IMR-90 (cell line): ENCODE data around the gene MCTP2. TPM values are rescaled to one million over a fixed set of nuclear protein-coding genes. Genes with fewer than 3 reads are reported as not detected.

Experiments
- ATAC-seq: fragments of 200-7000 bp; cut with Tn5 transposase; 2 replicates; pipeline ENCODE4 v1.9.1; 2020; ENCODE audit warnings: low read depth, mild to moderate bottlenecking, moderate library complexity
- BruUV-seq: library from RNA; stranded (reverse); fragments of 400-500 nt; replicated peaks from 2 replicates; lab custom pipeline; 2021; lab: Mats Ljungman, UMichigan
- CTCF ChIA-PET: fragments of 300-600 bp; formaldehyde crosslinking; extraction: SDS; loops from one replicate; lab custom pipeline; 2021; ENCODE audit warnings: antibody characterized with exemption; lab: Yijun Ruan, JAX
- POLR2A ChIA-PET: fragments of 300-600 bp; sonication (Branson Sonifier 250); formaldehyde crosslinking; loops from one replicate; lab custom pipeline; 2022; ENCODE audit warnings: antibody characterized with exemption; ENCODE audit not compliant: unreplicated experiment; lab: Charles Lee
- DNase-seq: peaks from one replicate; pipeline ENCODE4 v3.0.0; 2013
- H2AFZ ChIP-seq: replicated peaks from 2 replicates; pipeline ENCODE3; 2013; ENCODE audit warnings: low read length, mild to moderate bottlenecking; ENCODE audit not compliant: poor library complexity
- H2AK5ac ChIP-seq: 2 replicates; pipeline ENCODE4 v1.6.1; 2013; ENCODE audit warnings: low read depth, low read length, inconsistent platforms
- H2AK9ac ChIP-seq: replicated peaks from 2 replicates; pipeline ENCODE3; 2013; ENCODE audit warnings: mild to moderate bottlenecking, low read depth, low read length, moderate library complexity; ENCODE audit not compliant: poor library complexity
- H2BK120ac ChIP-seq: 2 replicates; pipeline ENCODE4 v1.6.1; 2013; ENCODE audit warnings: low read depth, low read length, inconsistent platforms
- H2BK15ac ChIP-seq: 3 replicates; pipeline ENCODE4 v1.6.1; 2013; ENCODE audit warnings: low read depth, low read length, inconsistent platforms
- H2BK20ac ChIP-seq: 2 replicates; pipeline ENCODE4 v1.6.1; 2013; ENCODE audit warnings: low read depth, mild to moderate bottlenecking, inconsistent platforms, low read length, moderate library complexity
- H2BK5ac ChIP-seq: 2 replicates; pipeline ENCODE4 v1.6.1; 2013; ENCODE audit warnings: mild to moderate bottlenecking, low read depth, low read length, inconsistent platforms; ENCODE audit not compliant: poor library complexity, severe bottlenecking
- H3K14ac ChIP-seq: replicated peaks from 2 replicates; pipeline ENCODE4 v1.6.1; 2013; ENCODE audit warnings: low read depth, low read length, inconsistent platforms
- H3K18ac ChIP-seq: 2 replicates; pipeline ENCODE4 v1.6.1; 2013; ENCODE audit warnings: low read depth, low read length, control low read depth
- H3K23ac ChIP-seq: 2 replicates; pipeline ENCODE4 v1.6.1; 2013; ENCODE audit warnings: low read depth, low read length, inconsistent platforms
- H3K27ac ChIP-seq: 2 replicates; pipeline ENCODE4 v1.5.1; 2013; ENCODE audit warnings: mild to moderate bottlenecking, control low read depth, low read length; ENCODE audit not compliant: insufficient read depth
- H3K27me3 ChIP-seq: 2 replicates; pipeline ENCODE4 v1.6.1; 2013; ENCODE audit warnings: low read length; ENCODE audit not compliant: control insufficient read depth, insufficient read depth
- H3K36me3 ChIP-seq: 2 replicates; pipeline ENCODE4 v1.6.1; 2013; ENCODE audit warnings: low read length, mixed read lengths; ENCODE audit not compliant: control insufficient read depth, insufficient read depth
- H3K4ac ChIP-seq: 2 replicates; pipeline ENCODE4 v1.6.1; 2013; ENCODE audit warnings: low read depth, low read length, inconsistent platforms
- H3K4me1 ChIP-seq: 2 replicates; pipeline ENCODE4 v1.6.1; 2013; ENCODE audit warnings: low read length, mixed read lengths; ENCODE audit not compliant: control insufficient read depth, insufficient read depth
- H3K4me2 ChIP-seq: 2 replicates; pipeline ENCODE4 v1.6.1; 2013; ENCODE audit warnings: low read depth, mild to moderate bottlenecking, control low read depth, low read length, moderate library complexity
- H3K4me3 ChIP-seq: 2 replicates; pipeline ENCODE4 v1.5.1; 2013; ENCODE audit warnings: low read depth, mild to moderate bottlenecking, control low read depth, low read length, moderate library complexity; ENCODE audit not compliant: insufficient read depth
- H3K56ac ChIP-seq: 2 replicates; pipeline ENCODE4 v1.6.1; 2013; ENCODE audit warnings: low read length, inconsistent platforms; ENCODE audit not compliant: insufficient read depth; ENCODE audit errors: extremely low read depth
- H3K79me1 ChIP-seq, 2 experiments: 2 replicates each; pipeline ENCODE4 v1.6.1; 2013; ENCODE audit warnings: low read length in 2 of 2, inconsistent platforms in 1 of 2, low read depth in 1 of 2
- H3K9ac ChIP-seq: 2 replicates; pipeline ENCODE4 v1.6.1; 2013; ENCODE audit warnings: low read depth, low read length, control low read depth
- H3K9me1 ChIP-seq: 2 replicates; pipeline ENCODE4 v1.6.1; 2013; ENCODE audit warnings: low read length, inconsistent platforms; ENCODE audit not compliant: insufficient read depth
- H3K9me3 ChIP-seq: 2 replicates; pipeline ENCODE4 v1.6.1; 2013; ENCODE audit warnings: low read length; ENCODE audit not compliant: control insufficient read depth, insufficient read depth
- H4K20me1 ChIP-seq: 2 replicates; pipeline ENCODE4 v1.6.1; 2013; ENCODE audit warnings: low read length, inconsistent platforms; ENCODE audit not compliant: insufficient read depth
- H4K5ac ChIP-seq: 2 replicates; pipeline ENCODE4 v1.6.1; 2013; ENCODE audit warnings: mild to moderate bottlenecking, low read depth, low read length, control low read depth
- H4K8ac ChIP-seq, 2 experiments: 2 replicates each; pipeline ENCODE4 v1.6.1; 2013; ENCODE audit warnings: low read depth in 2 of 2, low read length in 2 of 2, control low read depth in 1 of 2, inconsistent platforms in 1 of 2
- H4K91ac ChIP-seq: 2 replicates; pipeline ENCODE4 v1.6.1; 2013; ENCODE audit warnings: low read depth, low read length, inconsistent platforms; ENCODE audit not compliant: insufficient read depth
- BHLHE40 ChIP-seq: fragments of 150-350 bp; IDR thresholded peaks from 2 replicates; pipeline ENCODE4 v1.6.1; 2016; ENCODE audit warnings: mild to moderate bottlenecking, low read depth, low read length
- CEBPB ChIP-seq: IDR thresholded peaks from 2 replicates; pipeline ENCODE4 v1.6.1; 2012; ENCODE audit warnings: low read depth, low read length, improper control_type of control experiment
- CHD1 ChIP-seq: IDR thresholded peaks from 2 replicates; pipeline ENCODE4 v1.6.1; 2012; ENCODE audit warnings: low read depth, low read length, improper control_type of control experiment
- CTCF ChIP-seq: conservative IDR thresholded peaks from 2 replicates; pipeline ENCODE4 v1.5.1; 2012; ENCODE audit warnings: mild to moderate bottlenecking, low read depth, low read length, improper control_type of control experiment
- ELK1 ChIP-seq: fragments of 150-350 bp; IDR thresholded peaks from 2 replicates; pipeline ENCODE4 v1.6.1; 2016; ENCODE audit warnings: low read depth, mild to moderate bottlenecking, low read length, moderate library complexity, borderline replicate concordance
- FOS ChIP-seq: fragments of 150-350 bp; IDR thresholded peaks from 2 replicates; pipeline ENCODE4 v1.6.1; 2016; ENCODE audit warnings: low read depth, low read length
- MAFK ChIP-seq: IDR thresholded peaks from 2 replicates; pipeline ENCODE4 v1.6.1; 2012; ENCODE audit warnings: low read depth, low read length, improper control_type of control experiment
- MAZ ChIP-seq: IDR thresholded peaks from 2 replicates; pipeline ENCODE4 v1.6.1; 2012; ENCODE audit warnings: low read depth, mild to moderate bottlenecking, low read length, improper control_type of control experiment, moderate library complexity, borderline replicate concordance
- MXI1 ChIP-seq: IDR thresholded peaks from 2 replicates; pipeline ENCODE4 v1.6.1; 2012; ENCODE audit warnings: low read depth, mild to moderate bottlenecking, low read length, moderate library complexity, borderline replicate concordance
- NFE2L2 ChIP-seq: fragments of 150-350 bp; IDR thresholded peaks from 2 replicates; pipeline ENCODE4 v1.6.1; 2016; ENCODE audit warnings: low read depth, mild to moderate bottlenecking, low read length
- POLR2A ChIP-seq: IDR thresholded peaks from 2 replicates; pipeline ENCODE4 v1.6.1; 2012; ENCODE audit warnings: mild to moderate bottlenecking, low read depth, low read length
- RAD21 ChIP-seq: IDR thresholded peaks from 2 replicates; pipeline ENCODE4 v1.6.1; 2012; ENCODE audit warnings: low read length, improper control_type of control experiment
- RCOR1 ChIP-seq: IDR thresholded peaks from 2 replicates; pipeline ENCODE4 v1.6.1; 2012; ENCODE audit warnings: mild to moderate bottlenecking, low read length, improper control_type of control experiment; ENCODE audit not compliant: insufficient replicate concordance
- RFX5 ChIP-seq: IDR thresholded peaks from 2 replicates; pipeline ENCODE4 v1.8.0; 2012; ENCODE audit warnings: low read depth, mild to moderate bottlenecking, low read length, moderate library complexity
- SMC3 ChIP-seq: fragments of 150-350 bp; IDR thresholded peaks from 2 replicates; pipeline ENCODE4 v1.6.1; 2016; ENCODE audit warnings: low read depth, mild to moderate bottlenecking, antibody characterized with exemption, low read length, moderate library complexity
- USF2 ChIP-seq: fragments of 150-350 bp; IDR thresholded peaks from 2 replicates; pipeline ENCODE4 v1.6.1; 2017; ENCODE audit warnings: mild to moderate bottlenecking, antibody characterized with exemption, low read length, low read depth
- WGBS, 2 experiments: methylation state at CpG; one replicate each; pipeline versions ENCODE4 v1.1.5 to v1.1.7; 2013; ENCODE audit warnings: missing lambda C conversion rate in 2 of 2; ENCODE audit not compliant: insufficient read length in 1 of 2; ENCODE audit errors: extremely low coverage in 2 of 2; 5-methylcytosine and 5-hydroxymethylcytosine counted together
- dilution Hi-C: fragments of 300-500 bp; cut with HindIII; formaldehyde crosslinking; loops from one replicate; pipeline ENCODE4 v1.14.3; 2018; ENCODE audit warnings: low sequenced_read_pairs; ENCODE audit not compliant: unreplicated experiment
- in situ Hi-C: fragments of 300-500 bp; cut with MboI; formaldehyde crosslinking; loops from 3 replicates; pipeline ENCODE4 v1.14.3; 2019; ENCODE audit warnings: low sequenced_read_pairs, inconsistent platforms, mixed read lengths
- intact Hi-C: fragments of 100-400 bp; cut with micrococcal nuclease; formaldehyde crosslinking; loops from 2 replicates; pipeline ENCODE4 v1.10.0; 2022
- polyA plus RNA-seq, 3 experiments: library from polyadenylated mRNA; depleted of rRNA; stranded (reverse); fragments of >200 nt; gene quantifications; 2 replicates each; pipeline ENCODE4 v1.2.3, GENCODE V29; 2012; ENCODE audit warnings: low replicate concordance in 1 of 3
- total RNA-seq: library from RNA; depleted of rRNA; stranded (reverse); fragments of >200 nt; gene quantifications from 2 replicates; pipeline ENCODE4 v1.2.3, GENCODE V29; 2012

Gene MCTP2
- total and polyA plus RNA-seq, 2 of the 4 experiments (the other 2 are of a cell fraction): 5.1 to 9.9 TPM

- TF ChIP-seq SMC3: no peak
- no peak for TF ChIP-seq RAD21
- no peak for TF ChIP-seq BHLHE40
- no peak for TF ChIP-seq FOS
- TF ChIP-seq USF2: no peak
- TF ChIP-seq POLR2A: no peak
- no peak for TF ChIP-seq MAZ
- no peak for TF ChIP-seq RFX5
- TF ChIP-seq CEBPB: no peak
- no peak for TF ChIP-seq CTCF
- no peak for TF ChIP-seq ELK1
- TF ChIP-seq CHD1: no peak
- TF ChIP-seq MXI1: no peak
- no peak for TF ChIP-seq NFE2L2
- no peak for TF ChIP-seq MAFK
- no peak for TF ChIP-seq RCOR1
- BruUV-seq: no TSS peak
- no peaks in the 10 kb centered on the region for H3K27me3 ChIP-seq
- no peak overlapping the region for H3K56ac ChIP-seq
- H4K91ac ChIP-seq: no peak overlapping the region
- no peaks in the 10 kb centered on the region for H3K36me3 ChIP-seq
- H2BK20ac ChIP-seq: no peak overlapping the region
- ATAC-seq: no peak
- H2BK120ac ChIP-seq: no peak overlapping the region
- no peak overlapping the region for H3K4me3 ChIP-seq
- H3K4me2 ChIP-seq: no peak overlapping the region
- no peaks in the 10 kb centered on the region for H3K79me1 ChIP-seq
- no peak overlapping the region for H2BK15ac ChIP-seq
- in situ Hi-C loops: loop anchor here (25.0 kb wide), 1 partner anchor 601 kb away; no protein-coding TSS in a partner anchor
- intact Hi-C loops: no loop called here
- no peak overlapping the region for H2BK5ac ChIP-seq
- H3K4ac ChIP-seq: no peak overlapping the region
- ChIA-PET POLR2A (no interaction called here), CTCF (interaction anchor here (0.9 kb wide), 1 partner anchor 39 kb away, joined by 3 read pairs; no protein-coding TSS in a partner anchor)
- H3K18ac ChIP-seq: no peak overlapping the region
- no peaks in the 10 kb centered on the region for H4K20me1 ChIP-seq
- H3K9ac ChIP-seq: no peak overlapping the region
- H3K27ac ChIP-seq: no peak overlapping the region
- H4K5ac ChIP-seq: no peak overlapping the region
- no peak overlapping the region for H4K8ac ChIP-seq
- 55% methylated on average over 4 of the region's 5 CpGs; no CpG with 5 or more reads in 1 of the 2 experiments for WGBS, 2 experiments
- H2AFZ ChIP-seq: no peak overlapping the region
- no peak overlapping the region for H3K14ac ChIP-seq
- no peak overlapping the region for H2AK9ac ChIP-seq
- H3K9me3 ChIP-seq: no peaks in the 10 kb centered on the region
- no peaks in the 10 kb centered on the region for H3K4me1 ChIP-seq
- no peak overlapping the region for H3K23ac ChIP-seq
- no peaks in the 10 kb centered on the region for H3K9me1 ChIP-seq
- DNase-seq: no peak
- H2AK5ac ChIP-seq: no peak overlapping the region
- dilution Hi-C loops: no loop called here
Observed at GRCh38 chr15:94411285-94411684, 179.9 kb downstream of the MCTP2 start.
